GM23338 (cell line): Measurements from ENCODE around the gene PLEKHG4B.

Experiments used
- EZH2 ChIP-seq: fragments of 200-600 bp; sonication (generic); IDR thresholded peaks from one replicate; pipeline ENCODE4 v1.8.0; 2017; ENCODE audit warnings: antibody characterized with exemption, mild to moderate bottlenecking, low read depth; ENCODE audit not compliant: unreplicated experiment
- POLR2AphosphoS5 ChIP-seq: IDR thresholded peaks from 2 replicates; pipeline ENCODE4 v1.6.1; 2016; ENCODE audit warnings: antibody characterized with exemption, low read depth
- ZNF114 ChIP-seq: fragments of 250-450 bp; sonication (Bioruptor Pico); IDR thresholded peaks from 2 replicates; pipeline ENCODE4 v1.5.0; 2020; ENCODE audit warnings: mild to moderate bottlenecking, moderate library complexity
- ZNF331 ChIP-seq: fragments of 250-450 bp; sonication (Bioruptor Pico); IDR thresholded peaks from 2 replicates; pipeline ENCODE4 v1.5.0; 2020; ENCODE audit warnings: low read depth, mild to moderate bottlenecking, moderate library complexity
- TF ChIP-seq, protein P1 (sequence below), 2 experiments: fragments of 200-600 bp in 1 of 2; sonication (generic) in 1 of 2; conservative IDR thresholded peaks; 2 replicates each; pipeline versions ENCODE4 v1.5.1 to v1.6.1; 2016 to 2017; ENCODE audit warnings: antibody characterized with exemption in 2 of 2, low read depth in 2 of 2, mild to moderate bottlenecking in 2 of 2, moderate library complexity in 1 of 2

DNA sequence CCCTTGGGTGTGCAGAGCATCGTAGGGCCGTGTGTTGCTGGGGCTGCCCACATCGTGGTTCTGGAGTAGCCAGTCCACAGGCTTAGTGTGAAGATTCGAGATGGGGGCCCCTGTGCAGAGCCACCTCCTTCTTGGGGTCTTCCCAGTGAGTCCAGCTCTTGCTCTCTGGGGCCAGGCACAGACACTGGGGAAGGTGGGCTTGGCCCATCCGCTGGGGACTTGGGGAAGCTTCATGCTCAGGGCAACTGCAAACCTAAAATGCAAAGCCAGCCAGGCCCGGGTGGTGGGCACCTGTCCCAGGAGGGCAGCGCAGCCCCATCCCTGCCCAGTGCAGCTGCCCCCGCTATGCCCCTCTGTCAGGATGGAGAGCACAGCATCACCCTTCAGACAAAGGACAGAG is 53.0 kb downstream of the PLEKHG4B start:
- TF ChIP-seq POLR2AphosphoS5 = no peak
- TF ChIP-seq EZH2 = no peak
- TF ChIP-seq ZNF331 (CRISPR knock-in tag) = no peak
- TF ChIP-seq, protein P1, sequence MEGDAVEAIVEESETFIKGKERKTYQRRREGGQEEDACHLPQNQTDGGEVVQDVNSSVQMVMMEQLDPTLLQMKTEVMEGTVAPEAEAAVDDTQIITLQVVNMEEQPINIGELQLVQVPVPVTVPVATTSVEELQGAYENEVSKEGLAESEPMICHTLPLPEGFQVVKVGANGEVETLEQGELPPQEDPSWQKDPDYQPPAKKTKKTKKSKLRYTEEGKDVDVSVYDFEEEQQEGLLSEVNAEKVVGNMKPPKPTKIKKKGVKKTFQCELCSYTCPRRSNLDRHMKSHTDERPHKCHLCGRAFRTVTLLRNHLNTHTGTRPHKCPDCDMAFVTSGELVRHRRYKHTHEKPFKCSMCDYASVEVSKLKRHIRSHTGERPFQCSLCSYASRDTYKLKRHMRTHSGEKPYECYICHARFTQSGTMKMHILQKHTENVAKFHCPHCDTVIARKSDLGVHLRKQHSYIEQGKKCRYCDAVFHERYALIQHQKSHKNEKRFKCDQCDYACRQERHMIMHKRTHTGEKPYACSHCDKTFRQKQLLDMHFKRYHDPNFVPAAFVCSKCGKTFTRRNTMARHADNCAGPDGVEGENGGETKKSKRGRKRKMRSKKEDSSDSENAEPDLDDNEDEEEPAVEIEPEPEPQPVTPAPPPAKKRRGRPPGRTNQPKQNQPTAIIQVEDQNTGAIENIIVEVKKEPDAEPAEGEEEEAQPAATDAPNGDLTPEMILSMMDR (conservative IDR thresholded peaks at IDR 0.05; ENCODE audit: low read depth in 2 of 2) = no peak
- TF ChIP-seq ZNF114 = no peak
